Subcutaneous abdominal adipose tissue (tissue), 5 donors: ENCODE results near the gene PFN4.
"Not testable (repeated sequence)": the region's sequence is repeated elsewhere in the genome, so short reads cannot be mapped to it uniquely, and the experiment has no call there.

ENCODE experiments used
- H3K27ac ChIP-seq: one replicate; pipeline ENCODE4 v1.7.0; 2013; ENCODE audit warnings: low read depth, mild to moderate bottlenecking, inconsistent platforms, low read length, moderate library complexity
- H3K27me3 ChIP-seq, 5 donors: one replicate each; pipeline ENCODE4 v1.7.0; 2013; ENCODE audit warnings: low read length in 5 of 5, inconsistent platforms in 1 of 5; ENCODE audit not compliant: control insufficient read depth in 5 of 5, insufficient read depth in 4 of 5
- H3K36me3 ChIP-seq, 5 donors: one replicate each; pipeline ENCODE4 v1.7.0; 2013; ENCODE audit warnings: low read length in 5 of 5; ENCODE audit not compliant: control insufficient read depth in 5 of 5, insufficient read depth in 5 of 5
- H3K4me1 ChIP-seq, 5 donors: one replicate each; pipeline ENCODE4 v1.7.0; 2013; ENCODE audit warnings: low read length in 5 of 5, mild to moderate bottlenecking in 3 of 5, moderate library complexity in 1 of 5; ENCODE audit not compliant: control insufficient read depth in 5 of 5, insufficient read depth in 5 of 5
- H3K4me3 ChIP-seq, 5 donors: one replicate each; pipeline ENCODE4 v1.7.0; 2013; ENCODE audit warnings: low read length in 5 of 5, low read depth in 1 of 5
- H3K9ac ChIP-seq, 5 donors: one replicate each; pipeline ENCODE4 v1.7.0; 2013; ENCODE audit warnings: low read length in 5 of 5, mild to moderate bottlenecking in 4 of 5, moderate library complexity in 3 of 5
- H3K9me3 ChIP-seq, 5 donors: one replicate each; pipeline ENCODE4 v1.7.0; 2013; ENCODE audit warnings: low read length in 5 of 5; ENCODE audit not compliant: control insufficient read depth in 5 of 5
- donor health status: healthy.
- donor health status: healthy.
- donor health status: healthy.
- donor health status: healthy.
- donor health status: healthy.

The PFN4 gene

GRCh38 chr2:24152413-24153197 lies 29.5 kb upstream of the PFN4 start:
- no peak overlapping the region for H3K9ac ChIP-seq
- H3K27me3 ChIP-seq, result no peaks in the 10 kb centered on the region
- H3K4me1 ChIP-seq, result peaks cover 0 to 8% (median 0%) of the 10 kb centered on the region in 5 donors
- H3K4me3 ChIP-seq, result no peak overlapping the region
- peaks cover 2 to 6% (median 6%) of the 10 kb centered on the region in 5 donors for H3K9me3 ChIP-seq
- no peak overlapping the region for H3K27ac ChIP-seq
- H3K36me3 ChIP-seq, result peaks cover 15 to 26% (median 23%) of the 10 kb centered on the region in 5 donors

GRCh38 chr2:24147364-24147763 lies 24.2 kb upstream of the PFN4 start:
- Histone ChIP-seq H3K27ac (no peak overlapping the region), H3K4me3 (no peak overlapping the region), H3K4me1 (no peaks in the 10 kb centered on the region), H3K27me3 (no peaks in the 10 kb centered on the region), H3K9me3 (peaks cover 5 to 17% (median 10%) of the 10 kb centered on the region in 5 donors), H3K36me3 (peaks cover 19 to 25% (median 22%) of the 10 kb centered on the region in 5 donors), H3K9ac (no peak overlapping the region)

GRCh38 chr2:24140305-24140704 lies 17.2 kb upstream of the PFN4 start:
- H3K4me3 ChIP-seq, H3K9me3 ChIP-seq: not testable (repeated sequence)

GRCh38 chr2:24132543-24132942 lies 9.4 kb upstream of the PFN4 start:
- H3K27me3 ChIP-seq, result no peaks in the 10 kb centered on the region
- H3K27ac ChIP-seq, result no peak overlapping the region
- no peak overlapping the region for H3K9ac ChIP-seq
- no peak overlapping the region for H3K4me3 ChIP-seq
- H3K4me1 ChIP-seq, result no peaks in the 10 kb centered on the region
- peaks cover 0 to 4% (median 0%) of the 10 kb centered on the region in 5 donors for H3K9me3 ChIP-seq
- peaks cover 0 to 5% (median 2%) of the 10 kb centered on the region in 5 donors for H3K36me3 ChIP-seq

More at GRCh38 chr2:24140305-24140704, 17.2 kb upstream of the PFN4 start:
- not testable (repeated sequence) for H3K27me3 ChIP-seq, H3K9ac ChIP-seq, H3K4me1 ChIP-seq, H3K27ac ChIP-seq
- H3K36me3 ChIP-seq, result peaks cover 9 to 18% (median 12%) of the 10 kb centered on the region in 5 donors

- no peak overlapping the region for H3K27ac ChIP-seq
- peaks cover 0 to 26% (median 16%) of the 10 kb centered on the region in 5 donors for H3K4me1 ChIP-seq
- H3K9ac ChIP-seq, result no peak overlapping the region
- no peaks in the 10 kb centered on the region for H3K36me3 ChIP-seq
- H3K27me3 ChIP-seq, result no peaks in the 10 kb centered on the region
- H3K9me3 ChIP-seq, result no peaks in the 10 kb centered on the region
- no peak overlapping the region for H3K4me3 ChIP-seq
These were observed 2.8 kb upstream of the PFN4 start for GRCh38 chr2:24125956-24126355.

- Histone ChIP-seq H3K36me3 (peaks cover 0 to 3% (median 0%) of the 10 kb centered on the region in 5 donors), H3K9ac (peak overlapping the region; percentile 80 to 90 (median 82)), H3K27ac (peak overlapping the region; percentile 88), H3K9me3 (no peaks in the 10 kb centered on the region), H3K4me3 (peak overlapping the region; percentile 70 to 94 (median 87)), H3K27me3 (no peaks in the 10 kb centered on the region), H3K4me1 (peaks cover 0 to 26% (median 16%) of the 10 kb centered on the region in 5 donors)
These were observed 917 bp upstream of the PFN4 start for GRCh38 chr2:24123922-24124580.

- H3K36me3 ChIP-seq, result peaks cover 0 to 4% (median 0%) of the 10 kb centered on the region in 5 donors
- H3K9me3 ChIP-seq, result no peaks in the 10 kb centered on the region
- no peaks in the 10 kb centered on the region for H3K27me3 ChIP-seq
- H3K27ac ChIP-seq, result peak overlapping the region; percentile 88
- peaks cover 0 to 26% (median 16%) of the 10 kb centered on the region in 5 donors for H3K4me1 ChIP-seq
- peak overlapping the region; percentile 64 to 97 (median 89) for H3K9ac ChIP-seq
- H3K4me3 ChIP-seq, result peak overlapping the region; percentile 70 to 94 (median 82)
These were observed 554 bp downstream of the PFN4 start for GRCh38 chr2:24122366-24123194.

- no peak overlapping the region for H3K4me3 ChIP-seq
- H3K9me3 ChIP-seq, result no peaks in the 10 kb centered on the region
- H3K4me1 ChIP-seq, result peaks cover 0 to 26% (median 16%) of the 10 kb centered on the region in 5 donors
- peaks cover 0 to 4% (median 0%) of the 10 kb centered on the region in 5 donors for H3K36me3 ChIP-seq
- H3K9ac ChIP-seq, result no peak overlapping the region
- no peak overlapping the region for H3K27ac ChIP-seq
- no peaks in the 10 kb centered on the region for H3K27me3 ChIP-seq
These were observed 1.7 kb downstream of the PFN4 start for GRCh38 chr2:24121469-24121868.

- Histone ChIP-seq H3K9me3 (no peaks in the 10 kb centered on the region), H3K4me1 (peaks cover 0 to 26% (median 16%) of the 10 kb centered on the region in 5 donors), H3K36me3 (peaks cover 0 to 4% (median 0%) of the 10 kb centered on the region in 5 donors), H3K27me3 (no peaks in the 10 kb centered on the region), H3K27ac (no peak overlapping the region), H3K4me3 (no peak overlapping the region), H3K9ac (peak overlapping the region in 1 of 5 donors; percentile 13)
These were observed 2.1 kb downstream of the PFN4 start for GRCh38 chr2:24121066-24121465.
